K562 (cell line): ENCODE results near the gene TRMT112. TPM values are rescaled to one million over a fixed set of nuclear protein-coding genes. Genes with fewer than 3 reads are reported as not detected.

ENCODE experiments used
- ATF7 ChIP-seq: fragments of 450-650 bp; IDR thresholded peaks from 2 replicates; pipeline ENCODE4 v1.7.1; 2014; ENCODE audit warnings: mild to moderate bottlenecking, moderate library complexity
- EGR1 ChIP-seq: fragments of 450-650 bp; conservative IDR thresholded peaks from 2 replicates; pipeline ENCODE4 v1.6.1; 2017; ENCODE audit warnings: mild to moderate bottlenecking
- FOXA3 ChIP-seq, 2 experiments: fragments of 450-650 bp in 1 of 2; sonication (generic) in 1 of 2; formaldehyde crosslinking; IDR thresholded peaks in 1 of 2; conservative IDR thresholded peaks in 1 of 2; 2 replicates each; pipeline versions ENCODE4 v1.4.0 to v1.8.0; 2020 to 2022; ENCODE audit warnings: mild to moderate bottlenecking in 2 of 2, missing genetic modification reagents in 1 of 2
- MTA3 ChIP-seq: fragments of 450-650 bp; formaldehyde crosslinking; IDR thresholded peaks from 2 replicates; pipeline ENCODE4 v1.6.1; 2017; ENCODE audit warnings: mild to moderate bottlenecking, borderline replicate concordance
- PHF8 ChIP-seq: fragments of 200-600 bp; sonication (generic); IDR thresholded peaks from 2 replicates; pipeline ENCODE4 v1.6.1; 2012; ENCODE audit warnings: mixed run types, mild to moderate bottlenecking, inconsistent platforms, low read length, moderate library complexity, borderline replicate concordance
- SIN3B ChIP-seq: fragments of 450-650 bp; IDR thresholded peaks from 2 replicates; pipeline ENCODE4 v1.6.1; 2017; ENCODE audit warnings: low read depth, mild to moderate bottlenecking, moderate library complexity
- TBP ChIP-seq: optimal IDR thresholded peaks from 2 replicates; pipeline ENCODE3; 2011; ENCODE audit warnings: low read depth, low read length, improper control_type of control experiment
- ZBTB7A ChIP-seq: IDR thresholded peaks from 2 replicates; pipeline ENCODE4 v1.6.1; 2011; ENCODE audit warnings: low read depth, mild to moderate bottlenecking, low read length, moderate library complexity, borderline replicate concordance; ENCODE audit not compliant: control insufficient read depth
- ZNF263 ChIP-seq: sonication (generic); formaldehyde crosslinking; IDR thresholded peaks from 2 replicates; pipeline ENCODE4 v1.8.0; 2022; ENCODE audit warnings: mild to moderate bottlenecking, missing genetic modification reagents, borderline replicate concordance
- ZNF77 ChIP-seq: fragments of 250-450 bp; sonication (Bioruptor Pico); IDR thresholded peaks from 2 replicates; pipeline ENCODE4 v1.5.0; 2020
- polyA plus RNA-seq, 8 experiments: library from polyadenylated mRNA; depleted of rRNA in 4 of 8; stranded (reverse) in 5 of 8; unstranded in 3 of 8; fragments of >200 nt; fragmentation: Nextera tagmentation in 2 of 8; fragmentation: Illumina TruSeq in 1 of 8; extraction: Ambion mirVana in 2 of 8; extraction: Trizol in 1 of 8; gene quantifications; 2 replicates each; pipeline versions ENCODE4 v1.2.1 to v1.2.3, GENCODE V29; 2011 to 2014; ENCODE audit warnings: inconsistent platforms in 1 of 8, missing spikeins in 1 of 8
- total RNA-seq, 7 experiments: library from RNA; depleted of rRNA in 6 of 7; stranded (reverse); fragments of >200 nt in 6 of 7; fragmentation: Illumina TruSeq in 2 of 7; extraction: Trizol in 2 of 7; gene quantifications; 2 replicates each; pipeline versions ENCODE4 v1.2.1 to v1.2.3, GENCODE V29; 2011 to 2021; ENCODE audit warnings: low replicate concordance in 1 of 7
- TF ChIP-seq, protein P1 (sequence below): fragments of 450-650 bp; IDR thresholded peaks from 2 replicates; pipeline ENCODE4 v1.6.1; 2016
- TF ChIP-seq, protein P2 (sequence below): sonication (generic); formaldehyde crosslinking; IDR thresholded peaks from 2 replicates; pipeline ENCODE4 v1.8.1; 2023; ENCODE audit warnings: mild to moderate bottlenecking, missing genetic modification reagents

Gene TRMT112
- total and polyA plus RNA-seq, 9 of the 15 experiments (the other 6 are each of a cell fraction or from before 2014, with no cell fraction given), result 162 to 444 (median 300) TPM

DNA sequence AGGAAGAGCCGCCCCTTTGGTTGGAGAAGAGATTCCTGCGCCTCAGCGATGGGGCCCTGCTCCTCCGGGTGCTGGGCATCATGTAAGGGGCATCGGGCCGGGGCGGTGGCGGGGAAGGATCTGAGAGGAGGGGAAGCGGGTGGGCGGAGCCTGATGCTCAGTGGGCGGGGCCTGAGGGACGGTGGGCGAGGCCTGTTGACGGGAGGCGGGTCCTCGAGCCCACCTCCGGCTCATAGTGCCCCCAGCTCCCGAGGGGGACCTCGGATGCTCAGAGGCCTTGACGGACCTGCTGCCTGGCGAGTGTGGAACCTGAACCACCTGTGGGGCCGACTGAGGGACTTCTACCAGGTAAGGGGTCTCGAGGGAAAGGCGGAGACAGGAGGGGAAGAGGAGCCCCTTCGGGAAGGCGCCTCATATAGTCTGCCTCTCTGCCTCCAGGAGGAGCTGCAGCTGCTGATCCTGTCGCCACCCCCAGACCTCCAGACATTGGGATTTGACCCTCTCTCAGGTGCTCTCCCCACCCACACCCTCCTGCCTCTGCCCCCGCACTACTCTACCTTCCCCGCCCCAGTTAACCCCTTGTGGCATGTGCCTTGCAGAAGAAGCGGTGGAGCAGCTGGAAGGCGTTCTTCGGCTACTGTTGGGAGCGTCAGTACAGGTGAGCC lies 23.4 kb upstream of the TRMT112 start (continued):
- TF ChIP-seq PHF8 (peak; percentile 42; the same call in 1 of the 2 replicates), ZNF263 (peak; percentile 45; the same call in 1 of the 2 replicates), FOXA3 (CRISPR knock-in tag; conservative IDR thresholded peaks at IDR 0.05 in 1 of 2, IDR thresholded peaks at IDR 0.05 in 1 of 2) (0 out of 4 replicates have a peak, but pooled peaks of 1 of the 2 experiments have one; percentile 21), ZNF77 (CRISPR knock-in tag) (no peak), ATF7 (0 out of 2 replicates have a peak, but pooled peaks have one; percentile 11), TBP (no peak), ZBTB7A (peak; percentile 49; the same call in 1 of the 2 replicates), MTA3 (0 out of 2 replicates have a peak, but pooled peaks have one; percentile 30), SIN3B (no peak), EGR1 (peak; percentile 73)
- TF ChIP-seq, protein P1, sequence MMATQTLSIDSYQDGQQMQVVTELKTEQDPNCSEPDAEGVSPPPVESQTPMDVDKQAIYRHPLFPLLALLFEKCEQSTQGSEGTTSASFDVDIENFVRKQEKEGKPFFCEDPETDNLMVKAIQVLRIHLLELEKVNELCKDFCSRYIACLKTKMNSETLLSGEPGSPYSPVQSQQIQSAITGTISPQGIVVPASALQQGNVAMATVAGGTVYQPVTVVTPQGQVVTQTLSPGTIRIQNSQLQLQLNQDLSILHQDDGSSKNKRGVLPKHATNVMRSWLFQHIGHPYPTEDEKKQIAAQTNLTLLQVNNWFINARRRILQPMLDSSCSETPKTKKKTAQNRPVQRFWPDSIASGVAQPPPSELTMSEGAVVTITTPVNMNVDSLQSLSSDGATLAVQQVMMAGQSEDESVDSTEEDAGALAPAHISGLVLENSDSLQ, result 0 out of 2 replicates have a peak, but pooled peaks have one; percentile 9
- TF ChIP-seq, protein P2, sequence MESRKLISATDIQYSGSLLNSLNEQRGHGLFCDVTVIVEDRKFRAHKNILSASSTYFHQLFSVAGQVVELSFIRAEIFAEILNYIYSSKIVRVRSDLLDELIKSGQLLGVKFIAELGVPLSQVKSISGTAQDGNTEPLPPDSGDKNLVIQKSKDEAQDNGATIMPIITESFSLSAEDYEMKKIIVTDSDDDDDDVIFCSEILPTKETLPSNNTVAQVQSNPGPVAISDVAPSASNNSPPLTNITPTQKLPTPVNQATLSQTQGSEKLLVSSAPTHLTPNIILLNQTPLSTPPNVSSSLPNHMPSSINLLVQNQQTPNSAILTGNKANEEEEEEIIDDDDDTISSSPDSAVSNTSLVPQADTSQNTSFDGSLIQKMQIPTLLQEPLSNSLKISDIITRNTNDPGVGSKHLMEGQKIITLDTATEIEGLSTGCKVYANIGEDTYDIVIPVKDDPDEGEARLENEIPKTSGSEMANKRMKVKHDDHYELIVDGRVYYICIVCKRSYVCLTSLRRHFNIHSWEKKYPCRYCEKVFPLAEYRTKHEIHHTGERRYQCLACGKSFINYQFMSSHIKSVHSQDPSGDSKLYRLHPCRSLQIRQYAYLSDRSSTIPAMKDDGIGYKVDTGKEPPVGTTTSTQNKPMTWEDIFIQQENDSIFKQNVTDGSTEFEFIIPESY (CRISPR knock-in tag), result peak; percentile 50; the same call in 1 of the 2 replicates
